ENCODE measurements around the gene KCTD1.
A peak's percentile ranks its signal among the peaks of the same experiment; 100 is the strongest.

The KCTD1 gene

GRCh38 chr18:26488417-26489009 lies 59.8 kb downstream of the KCTD1 start:
- FAIRE-seq (no peak), DNase-seq (ENCODE audit: insufficient read length, low spot score) (no peak)

DNA sequence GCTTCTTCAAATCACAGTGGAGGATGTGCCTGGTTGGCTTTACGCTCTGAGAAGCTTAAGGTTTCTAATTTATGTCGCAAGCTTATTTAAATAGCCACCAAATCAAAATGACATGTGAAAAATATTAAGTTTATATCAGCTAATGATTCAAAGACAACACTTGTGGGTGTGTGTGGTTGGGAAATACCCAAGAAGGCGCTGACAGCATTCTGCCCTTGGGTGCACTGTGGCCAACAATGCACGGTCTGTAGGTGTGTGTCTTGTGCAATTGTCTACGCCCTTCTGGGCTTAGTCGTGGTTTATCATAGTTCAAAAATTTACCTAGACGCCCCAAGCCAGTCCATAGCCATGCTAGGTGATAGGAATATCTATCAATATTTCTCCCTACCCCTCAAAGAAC lies 60.9 kb downstream of the KCTD1 start:
- FAIRE-seq (no peak), DNase-seq (ENCODE audit: insufficient read length, low spot score) (no peak)

- DNase-seq (ENCODE audit: insufficient read length, low spot score), result no peak
- no peak for FAIRE-seq
Observed at GRCh38 chr18:26483633-26484032, 64.7 kb downstream of the KCTD1 start.

DNA sequence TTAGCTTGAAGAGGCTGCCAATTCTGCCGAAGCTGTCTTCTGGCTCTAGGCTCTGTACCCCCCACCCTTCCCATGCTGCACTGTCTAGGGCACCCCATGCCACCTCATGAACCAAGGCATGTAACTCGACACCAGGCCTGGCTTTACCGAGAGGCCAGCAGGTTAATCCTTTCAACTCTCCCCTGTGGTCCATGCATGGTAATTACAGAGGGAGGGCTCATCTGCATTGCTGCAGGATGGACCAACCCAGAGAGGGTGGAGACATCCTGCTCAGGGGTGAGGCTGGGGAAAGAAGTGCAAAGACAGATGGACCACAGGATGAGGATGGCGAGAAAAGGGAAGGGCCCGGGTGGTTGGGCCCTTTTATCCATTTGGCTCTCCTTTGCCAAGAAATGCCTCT lies 65.8 kb downstream of the KCTD1 start:
- no peak for DNase-seq (ENCODE audit: insufficient read length, low spot score)
- FAIRE-seq, result no peak

DNA sequence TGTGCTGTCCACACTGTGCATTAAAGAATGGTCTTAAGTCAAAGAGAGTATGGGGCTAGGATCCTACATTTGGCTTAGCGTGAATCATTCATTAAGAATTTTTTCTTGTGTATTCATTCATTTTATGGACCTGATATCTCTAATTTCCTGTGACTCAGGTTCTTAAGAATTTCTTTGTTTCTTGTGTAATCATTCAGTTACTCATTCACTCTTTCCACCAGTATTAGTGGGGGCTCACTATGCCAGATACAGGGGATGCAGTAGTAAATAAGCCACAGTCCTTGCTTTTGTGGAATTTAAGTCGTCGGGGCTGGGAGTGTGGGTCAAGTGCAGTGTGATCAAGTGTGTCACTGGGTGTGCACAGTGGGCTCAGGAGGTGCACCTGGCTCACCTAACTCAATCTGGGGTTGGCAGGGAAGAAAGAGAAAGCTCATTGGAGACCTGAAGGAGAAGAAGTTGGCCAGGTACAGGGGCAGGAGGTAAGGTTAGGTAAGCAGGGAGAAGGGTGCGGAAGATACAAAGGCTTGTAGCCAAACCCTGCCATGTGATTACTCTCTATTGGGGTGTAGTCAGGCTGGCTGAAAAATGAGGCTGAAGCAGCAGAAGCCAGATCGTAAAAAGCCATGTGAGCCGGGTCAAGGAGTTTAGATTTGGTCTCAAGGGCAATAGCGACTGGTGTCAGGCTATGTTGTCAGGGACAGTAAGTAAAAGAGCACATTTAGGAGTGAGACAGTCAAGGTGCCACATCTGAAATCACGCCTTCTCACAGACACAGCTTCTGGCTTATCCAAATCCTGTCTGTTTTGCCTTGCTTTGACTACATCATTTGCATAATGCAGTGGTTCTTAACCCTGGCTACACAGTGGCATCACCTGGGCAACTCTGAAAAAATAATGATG lies 67.2 kb downstream of the KCTD1 start:
- no peak for FAIRE-seq
- DNase-seq (ENCODE audit: insufficient read length, low spot score), result peak; percentile 67

GRCh38 chr18:26479681-26480079 lies 68.7 kb downstream of the KCTD1 start:
- FAIRE-seq (no peak), DNase-seq (ENCODE audit: insufficient read length, low spot score) (no peak)

GRCh38 chr18:26479065-26479680 lies 69.2 kb downstream of the KCTD1 start:
- no peak for FAIRE-seq
- DNase-seq (ENCODE audit: insufficient read length, low spot score), result no peak

- no peak for FAIRE-seq
- DNase-seq (ENCODE audit: insufficient read length, low spot score), result no peak
Observed at GRCh38 chr18:26477828-26478466, 70.4 kb downstream of the KCTD1 start.

- DNase-seq (ENCODE audit: insufficient read length, low spot score) (no peak), FAIRE-seq (no peak)
Observed at GRCh38 chr18:26476697-26477096, 71.7 kb downstream of the KCTD1 start.

- DNase-seq (ENCODE audit: insufficient read length, low spot score) (no peak), FAIRE-seq (no peak)
Observed at GRCh38 chr18:26474542-26474941, 73.8 kb downstream of the KCTD1 start.

- DNase-seq (ENCODE audit: insufficient read length, low spot score), result no peak
- FAIRE-seq, result no peak
Observed at GRCh38 chr18:26473672-26474071, 74.7 kb downstream of the KCTD1 start.

GRCh38 chr18:26471826-26472225 lies 76.5 kb downstream of the KCTD1 start:
- FAIRE-seq, result no peak
- DNase-seq (ENCODE audit: insufficient read length, low spot score), result no peak

DNA sequence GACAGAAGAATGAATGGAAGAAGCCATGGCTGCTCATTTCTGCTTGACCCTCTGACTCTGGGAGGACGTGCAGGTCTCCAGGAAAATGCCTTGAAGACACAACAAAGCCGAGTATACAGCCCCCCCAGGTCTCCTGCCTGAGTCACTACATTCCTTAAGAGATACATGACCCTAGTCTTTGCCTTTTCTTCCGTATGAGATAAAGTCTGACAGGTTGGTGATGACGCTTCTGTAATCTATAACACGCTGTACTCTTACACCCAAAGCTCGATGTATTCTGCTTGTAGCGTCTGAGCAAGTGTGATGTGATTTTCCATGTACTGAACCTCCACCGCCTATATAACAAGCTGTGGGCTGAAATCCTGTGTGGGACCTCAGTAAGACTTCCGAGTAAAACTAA lies 77.3 kb downstream of the KCTD1 start:
- no peak for FAIRE-seq

GRCh38 chr18:26470011-26470637 lies 78.2 kb downstream of the KCTD1 start:
- DNase-seq (ENCODE audit: insufficient read length, low spot score) (no peak), FAIRE-seq (no peak)

More for the DNA sequence above, 77.3 kb downstream of the KCTD1 start:
- no peak for DNase-seq (ENCODE audit: insufficient read length, low spot score)

DNA sequence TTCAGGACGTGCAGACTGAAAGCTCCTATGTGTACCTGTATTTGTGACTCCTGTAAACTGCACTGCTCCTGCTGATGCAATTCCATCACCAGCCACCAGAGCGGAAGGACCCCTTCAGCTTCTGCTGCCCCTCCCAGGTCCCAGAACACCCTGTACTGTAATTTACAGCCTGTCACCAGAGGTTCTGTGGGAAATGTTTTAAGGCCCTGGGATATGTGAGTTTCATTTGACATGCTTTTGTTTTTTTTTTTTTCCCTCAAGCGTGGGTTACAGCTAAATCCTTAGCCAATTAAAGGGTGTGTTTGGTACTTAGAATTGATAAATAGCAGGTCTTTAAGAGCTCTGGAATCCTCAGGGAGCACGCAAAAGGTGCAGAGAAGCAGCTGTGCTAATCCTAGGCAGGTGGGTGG lies 79.4 kb downstream of the KCTD1 start:
- DNase-seq (ENCODE audit: insufficient read length, low spot score) (peak; percentile 42), FAIRE-seq (no peak)

DNA sequence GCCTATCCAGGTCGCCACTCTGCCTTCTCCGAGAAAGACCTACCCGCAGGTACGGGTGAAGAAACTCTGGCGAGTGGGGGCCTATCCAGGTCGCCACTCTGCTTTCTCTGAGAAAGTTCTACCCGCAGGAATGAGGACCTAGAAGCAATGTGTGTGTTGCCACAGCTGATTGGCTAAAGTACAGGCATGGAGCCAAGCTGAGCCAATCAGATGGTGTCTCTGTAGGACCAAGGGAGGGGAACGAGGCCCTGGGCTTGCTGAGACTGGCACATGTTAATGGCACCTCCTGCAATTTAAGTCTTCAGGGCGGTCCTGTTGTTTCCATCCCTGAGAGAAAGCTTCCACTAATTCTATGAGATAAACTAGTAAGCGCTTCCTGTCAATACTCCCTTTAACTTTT lies 82.3 kb downstream of the KCTD1 start:
- FAIRE-seq (no peak), DNase-seq (ENCODE audit: insufficient read length, low spot score) (no peak)

DNA sequence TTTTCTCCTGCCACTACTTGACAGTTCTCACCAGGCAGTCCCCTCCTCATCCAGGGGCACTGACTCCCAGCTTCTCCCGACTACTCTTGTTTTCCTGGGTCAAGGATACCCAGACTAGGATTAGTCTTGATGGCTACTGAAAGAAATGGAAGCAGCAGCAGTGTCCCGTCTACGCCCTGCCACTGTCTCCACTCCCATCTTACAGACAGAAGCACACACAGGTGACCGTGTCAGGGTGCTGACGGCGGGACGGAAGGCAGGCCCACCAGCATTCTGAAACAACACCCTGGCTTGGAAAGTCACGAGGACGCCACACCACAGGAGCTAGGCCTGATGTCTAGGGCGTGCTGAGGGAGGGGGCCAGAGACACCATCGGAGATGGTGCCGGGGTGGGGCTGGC lies 82.9 kb downstream of the KCTD1 start:
- DNase-seq (ENCODE audit: insufficient read length, low spot score) (no peak), FAIRE-seq (no peak)

- FAIRE-seq (no peak), DNase-seq (ENCODE audit: insufficient read length, low spot score) (no peak)
Observed at GRCh38 chr18:26464128-26465011, 84.0 kb downstream of the KCTD1 start.

DNA sequence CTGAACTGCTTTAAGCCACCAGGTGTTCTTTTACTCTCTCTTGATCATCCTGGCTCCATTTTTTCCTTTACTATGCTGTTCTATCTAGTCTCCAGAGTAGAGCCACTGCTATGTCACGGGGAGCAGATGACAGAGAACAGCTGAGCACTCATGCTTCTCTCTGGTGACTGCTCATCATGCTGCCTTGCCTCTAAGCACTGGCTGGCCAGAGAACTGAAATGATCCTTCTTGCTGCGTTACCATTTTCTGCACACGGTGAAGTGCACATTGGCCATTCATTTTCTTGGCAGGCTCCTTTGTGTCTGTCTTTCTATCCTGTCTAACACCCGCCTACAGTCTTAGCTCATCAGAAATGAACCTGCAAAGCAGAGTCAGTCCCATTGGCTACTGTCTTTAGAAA lies 86.0 kb downstream of the KCTD1 start:
- DNase-seq (ENCODE audit: insufficient read length, low spot score) (no peak), FAIRE-seq (no peak)

GRCh38 chr18:26461405-26461804 lies 86.9 kb downstream of the KCTD1 start:
- DNase-seq (ENCODE audit: insufficient read length, low spot score) (no peak), FAIRE-seq (no peak)
